Keratinocyte (primary cell): ENCODE results near the gene GCNT4. TPM values are rescaled to one million over a fixed set of nuclear protein-coding genes. Genes with fewer than 3 reads are reported as not detected.

Source experiments
- DNase-seq: peaks from one replicate; pipeline ENCODE4 v3.0.0-alpha.2; 2011; ENCODE audit warnings: low read depth, missing footprints, low spot score
- FAIRE-seq: peaks from 2 replicates; lab custom pipeline; 2011; peaks lifted over from hg19 to GRCh38; lab: Jason Lieb, UNC
- H2AFZ ChIP-seq: 2 replicates; pipeline ENCODE4 v1.6.0; 2012; ENCODE audit warnings: low read length, control low read depth, inconsistent platforms; ENCODE audit not compliant: control insufficient read depth
- H3K27ac ChIP-seq: 2 replicates; pipeline ENCODE4 v1.5.1; 2011; ENCODE audit warnings: low read length; ENCODE audit not compliant: control insufficient read depth, insufficient read depth
- H3K27me3 ChIP-seq: 3 replicates; pipeline ENCODE4 v1.6.0; 2011; ENCODE audit warnings: low read length; ENCODE audit not compliant: control insufficient read depth, insufficient read depth; ENCODE audit errors: extremely low read depth
- H3K36me3 ChIP-seq, 2 experiments: 2 replicates in 1 of 2; 3 replicates in 1 of 2; pipeline ENCODE4 v1.5.1; 2011; ENCODE audit warnings: low read length in 2 of 2, mild to moderate bottlenecking in 1 of 2; ENCODE audit not compliant: control insufficient read depth in 2 of 2, insufficient read depth in 2 of 2; ENCODE audit errors: extremely low read depth in 1 of 2
- H3K4me1 ChIP-seq: 3 replicates; pipeline ENCODE4 v1.5.1; 2011; ENCODE audit warnings: low read length; ENCODE audit not compliant: control insufficient read depth, insufficient read depth; ENCODE audit errors: extremely low read depth
- H3K4me2 ChIP-seq: 3 replicates; pipeline ENCODE4 v1.6.0; 2011; ENCODE audit warnings: low read depth, low read length; ENCODE audit not compliant: control insufficient read depth, insufficient read depth; ENCODE audit errors: extremely low read depth
- H3K4me3 ChIP-seq, 3 experiments: fragments of 200-600 bp in 1 of 3; sonication (generic) in 1 of 3; 2 replicates in 2 of 3; 3 replicates in 1 of 3; pipeline ENCODE4 v1.5.1; 2011 to 2016; ENCODE audit warnings: low read length in 3 of 3, mild to moderate bottlenecking in 3 of 3, control low read depth in 2 of 3, inconsistent platforms in 1 of 3, low read depth in 1 of 3, mixed read lengths in 1 of 3, mixed run types in 1 of 3, moderate library complexity in 1 of 3; ENCODE audit not compliant: control insufficient read depth in 2 of 3, insufficient read depth in 2 of 3; ENCODE audit errors: extremely low read depth in 1 of 3
- H3K79me2 ChIP-seq: 2 replicates; pipeline ENCODE4 v1.6.0; 2012; ENCODE audit warnings: low read length; ENCODE audit not compliant: control insufficient read depth, insufficient read depth
- H3K9ac ChIP-seq: 3 replicates; pipeline ENCODE4 v1.6.0; 2011; ENCODE audit warnings: low read length; ENCODE audit not compliant: control insufficient read depth, insufficient read depth; ENCODE audit errors: extremely low read depth
- H3K9me1 ChIP-seq: 3 replicates; pipeline ENCODE4 v1.6.0; 2011; ENCODE audit warnings: low read length; ENCODE audit not compliant: control insufficient read depth, insufficient read depth; ENCODE audit errors: extremely low read depth
- H3K9me3 ChIP-seq: 2 replicates; pipeline ENCODE4 v1.5.1; 2012; ENCODE audit warnings: low read depth, low read length; ENCODE audit not compliant: control insufficient read depth
- H4K20me1 ChIP-seq: 3 replicates; pipeline ENCODE4 v1.6.0; 2011; ENCODE audit warnings: low read length; ENCODE audit not compliant: control insufficient read depth, insufficient read depth; ENCODE audit errors: extremely low read depth
- EZH2 ChIP-seq: IDR thresholded peaks from one replicate; pipeline ENCODE4 v1.6.1; 2012; ENCODE audit warnings: inconsistent platforms, mild to moderate bottlenecking, low read length, moderate library complexity
- dilution Hi-C: fragments of 300-500 bp; cut with MboI; formaldehyde crosslinking; loops from one replicate; pipeline ENCODE4 v1.7.0; 2020; ENCODE audit warnings: low sequenced_read_pairs; ENCODE audit not compliant: extremely low pct_ligation_motif_present
- polyA plus RNA-seq, 5 experiments: library from polyadenylated mRNA; depleted of rRNA in 3 of 5; stranded (reverse) in 3 of 5; stranded (forward) in 1 of 5; unstranded in 1 of 5; fragments of >200 nt; gene quantifications; 1 replicate in 1 of 5; 2 replicates in 3 of 5; 3 replicates in 1 of 5; pipeline versions ENCODE4 v1.2.1 to v1.2.3, GENCODE V29; 2011 to 2012; ENCODE audit warnings: missing spikeins in 2 of 5, low read depth in 1 of 5, low replicate concordance in 1 of 5
- TF ChIP-seq, protein P1 (sequence below), 3 experiments: IDR thresholded peaks in 1 of 3; conservative IDR thresholded peaks in 1 of 3; optimal IDR thresholded peaks in 1 of 3; 2 replicates in 2 of 3; 3 replicates in 1 of 3; pipeline versions ENCODE3 to v1.5.1; 2011; ENCODE audit warnings: low read length in 3 of 3, mild to moderate bottlenecking in 3 of 3, moderate library complexity in 2 of 3, control low read depth in 1 of 3, inconsistent platforms in 1 of 3; ENCODE audit not compliant: insufficient read depth in 2 of 3; ENCODE audit errors: extremely low read depth in 1 of 3

Gene GCNT4
- polyA plus RNA-seq, 1 donor (not counting 4 experiments of a cell fraction or from before 2014, with no cell fraction given): 3.2 TPM

DNA sequence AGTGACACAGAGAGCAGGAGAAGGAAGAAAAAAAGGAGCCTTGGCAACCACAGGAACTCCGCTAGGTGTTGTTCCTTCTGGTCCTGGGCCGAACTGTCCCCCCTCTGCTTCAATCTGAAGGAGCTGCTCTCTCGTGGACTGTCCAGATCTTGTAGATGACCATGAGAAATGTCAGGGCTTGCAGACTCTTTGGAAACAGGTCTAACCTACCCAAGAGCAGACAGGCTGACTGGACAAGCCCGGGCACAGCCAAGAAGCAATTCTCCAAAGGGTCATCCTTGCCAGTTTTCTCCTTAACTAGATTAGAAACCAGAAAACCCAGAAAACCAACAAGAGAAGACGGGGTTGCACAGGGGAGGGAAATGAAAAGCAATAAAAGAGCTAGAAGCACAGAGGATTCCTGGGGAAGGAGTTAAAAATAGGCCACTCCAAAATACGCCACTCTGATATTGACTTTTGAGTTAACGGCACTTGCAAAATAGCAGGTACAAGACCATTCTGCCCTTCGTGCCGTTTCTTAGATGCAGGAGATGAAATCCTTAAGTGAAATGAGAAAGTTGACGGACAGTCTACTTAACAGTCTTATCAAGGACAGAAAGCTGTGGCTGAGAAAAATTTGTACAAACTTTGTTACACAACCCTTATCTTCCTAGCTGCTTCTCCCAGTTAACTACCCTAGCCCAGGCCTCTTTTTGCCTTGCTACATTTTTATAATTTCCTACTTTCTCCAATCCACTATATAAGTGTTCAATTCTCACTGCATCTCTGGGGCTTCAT is 5.8 kb downstream of the GCNT4 start:
- H2AFZ ChIP-seq: peak overlapping the region; percentile 4
- H3K9me3 ChIP-seq: no peaks in the 10 kb centered on the region
- no peaks in the 10 kb centered on the region for H3K27me3 ChIP-seq
- H3K4me3 ChIP-seq: no peak overlapping the region
- H3K27ac ChIP-seq: peak overlapping the region; percentile 39
- H3K9me1 ChIP-seq: no peaks in the 10 kb centered on the region
- H3K4me2 ChIP-seq: peak overlapping the region; percentile 24
- peaks cover 22% of the 10 kb centered on the region for H3K4me1 ChIP-seq
- dilution Hi-C loops: no loop called here
- FAIRE-seq: peak; percentile 90
- no peak for TF ChIP-seq EZH2
- TF ChIP-seq, protein P1, sequence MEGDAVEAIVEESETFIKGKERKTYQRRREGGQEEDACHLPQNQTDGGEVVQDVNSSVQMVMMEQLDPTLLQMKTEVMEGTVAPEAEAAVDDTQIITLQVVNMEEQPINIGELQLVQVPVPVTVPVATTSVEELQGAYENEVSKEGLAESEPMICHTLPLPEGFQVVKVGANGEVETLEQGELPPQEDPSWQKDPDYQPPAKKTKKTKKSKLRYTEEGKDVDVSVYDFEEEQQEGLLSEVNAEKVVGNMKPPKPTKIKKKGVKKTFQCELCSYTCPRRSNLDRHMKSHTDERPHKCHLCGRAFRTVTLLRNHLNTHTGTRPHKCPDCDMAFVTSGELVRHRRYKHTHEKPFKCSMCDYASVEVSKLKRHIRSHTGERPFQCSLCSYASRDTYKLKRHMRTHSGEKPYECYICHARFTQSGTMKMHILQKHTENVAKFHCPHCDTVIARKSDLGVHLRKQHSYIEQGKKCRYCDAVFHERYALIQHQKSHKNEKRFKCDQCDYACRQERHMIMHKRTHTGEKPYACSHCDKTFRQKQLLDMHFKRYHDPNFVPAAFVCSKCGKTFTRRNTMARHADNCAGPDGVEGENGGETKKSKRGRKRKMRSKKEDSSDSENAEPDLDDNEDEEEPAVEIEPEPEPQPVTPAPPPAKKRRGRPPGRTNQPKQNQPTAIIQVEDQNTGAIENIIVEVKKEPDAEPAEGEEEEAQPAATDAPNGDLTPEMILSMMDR (optimal IDR thresholded peaks at IDR 0.05 in 1 of 3, IDR thresholded peaks at IDR 0.05 in 1 of 3, conservative IDR thresholded peaks at IDR 0.05 in 1 of 3; ENCODE audit: extremely low read depth in 1 of 3, insufficient read depth in 2 of 3, low read length in 3 of 3): no peak
- H3K36me3 ChIP-seq: peaks cover 0 to 6% of the 10 kb centered on the region in 2 experiments
- no peaks in the 10 kb centered on the region for H4K20me1 ChIP-seq
- no peak for DNase-seq
- H3K9ac ChIP-seq: no peak overlapping the region
- peaks cover 7% of the 10 kb centered on the region for H3K79me2 ChIP-seq

DNA sequence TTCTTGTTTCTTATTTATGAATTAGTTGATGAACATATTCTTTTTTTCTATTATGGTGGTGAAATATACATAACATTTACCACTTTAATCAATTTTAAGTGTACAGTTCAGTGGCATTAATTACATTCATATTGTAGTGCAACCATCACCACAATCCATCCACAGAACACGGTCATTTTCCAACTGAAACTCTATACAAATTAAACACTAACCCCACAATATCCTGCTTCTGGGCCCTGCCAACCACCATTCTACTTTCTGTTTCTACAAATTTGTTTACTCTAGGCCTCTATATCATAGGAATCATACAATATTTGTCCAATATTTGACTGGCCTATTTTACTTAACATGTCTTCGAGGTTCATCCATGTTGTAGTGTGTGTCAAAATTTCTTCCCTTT is 7.3 kb downstream of the GCNT4 start:
- H3K9ac ChIP-seq: no peak overlapping the region
- H2AFZ ChIP-seq: no peak overlapping the region
- DNase-seq: no peak
- no peaks in the 10 kb centered on the region for H3K9me1 ChIP-seq
- no peaks in the 10 kb centered on the region for H3K9me3 ChIP-seq
- H3K4me2 ChIP-seq: no peak overlapping the region
- no peaks in the 10 kb centered on the region for H3K79me2 ChIP-seq
- H3K27ac ChIP-seq: no peak overlapping the region
- H3K36me3 ChIP-seq: peaks cover 0 to 6% of the 10 kb centered on the region in 2 experiments
- H3K27me3 ChIP-seq: no peaks in the 10 kb centered on the region
- no peaks in the 10 kb centered on the region for H4K20me1 ChIP-seq
- H3K4me3 ChIP-seq: no peak overlapping the region
- FAIRE-seq: no peak
- no peak for TF ChIP-seq EZH2
- TF ChIP-seq, protein P1 (optimal IDR thresholded peaks at IDR 0.05 in 1 of 3, IDR thresholded peaks at IDR 0.05 in 1 of 3, conservative IDR thresholded peaks at IDR 0.05 in 1 of 3; ENCODE audit: extremely low read depth in 1 of 3, insufficient read depth in 2 of 3, low read length in 3 of 3): no peak
- H3K4me1 ChIP-seq: peaks cover 20% of the 10 kb centered on the region
- dilution Hi-C loops: no loop called here
